Measurements from ENCODE around the gene DYNLRB1.

- TF ChIP-seq EZH2 (IDR thresholded peaks at IDR 0.05; ENCODE audit: borderline replicate concordance, insufficient read depth, low read depth, low read length, poor library complexity, severe bottlenecking) (no peak), CTCF (IDR thresholded peaks at IDR 0.05) (no peak)
These were observed 44.4 kb downstream of the DYNLRB1 start for GRCh38 chr20:34560614-34561013.

Measured in B cell (primary cell).